IPS DF 19.7 (cell line): Measurements from ENCODE around the gene USP25.

Source experiments
- DNase-seq: peaks from one replicate; pipeline ENCODE4 v3.0.0-alpha.2; 2013; ENCODE audit warnings: low read depth, low spot score

USP25 gene

GRCh38 chr21:15764878-15765277, 35.1 kb downstream of the USP25 start:
- DNase-seq, result no peak

GRCh38 chr21:15766952-15767603, 37.3 kb downstream of the USP25 start:
- DNase-seq, result no peak

GRCh38 chr21:15768045-15768601, 38.3 kb downstream of the USP25 start:
- DNase-seq, result no peak

GRCh38 chr21:15768853-15769252, 39.1 kb downstream of the USP25 start:
- no peak for DNase-seq

- no peak for DNase-seq
Measured at GRCh38 chr21:15771311-15771710, 41.5 kb downstream of the USP25 start.

GRCh38 chr21:15772654-15773053, 42.9 kb downstream of the USP25 start:
- no peak for DNase-seq

- DNase-seq, result no peak
Measured at GRCh38 chr21:15774590-15774989, 44.8 kb downstream of the USP25 start.

- no peak for DNase-seq
Measured at GRCh38 chr21:15775291-15775690, 45.5 kb downstream of the USP25 start.

- no peak for DNase-seq
Measured at GRCh38 chr21:15775981-15776380, 46.2 kb downstream of the USP25 start.

- no peak for DNase-seq
Measured at GRCh38 chr21:15776818-15777217, 47.0 kb downstream of the USP25 start.

- DNase-seq, result no peak
Measured at GRCh38 chr21:15781986-15782385, 52.2 kb downstream of the USP25 start.

GRCh38 chr21:15788847-15789523, 59.2 kb downstream of the USP25 start:
- no peak for DNase-seq

- DNase-seq, result no peak
Measured at GRCh38 chr21:15793109-15793508, 63.3 kb downstream of the USP25 start.

GRCh38 chr21:15793550-15794235, 63.9 kb downstream of the USP25 start:
- no peak for DNase-seq

- no peak for DNase-seq
Measured at GRCh38 chr21:15794277-15794912, 64.6 kb downstream of the USP25 start.

- no peak for DNase-seq
Measured at GRCh38 chr21:15795533-15795932, 65.8 kb downstream of the USP25 start.

- DNase-seq, result no peak
Measured at GRCh38 chr21:15797577-15798363, 68.0 kb downstream of the USP25 start.

- DNase-seq, result no peak
Measured at GRCh38 chr21:15801352-15801863, 71.6 kb downstream of the USP25 start.

- DNase-seq, result no peak
Measured at GRCh38 chr21:15804247-15805005, 74.6 kb downstream of the USP25 start.

GRCh38 chr21:15809065-15809464, 79.3 kb downstream of the USP25 start:
- DNase-seq, result no peak
